Activated T-helper 1 cell treated with Interleukin-2 at 50 U/mL for 16 hours (primary cell): Measurements from ENCODE around the gene PIGZ.
"Not testable (repeated sequence)": the region's sequence is repeated elsewhere in the genome, so short reads cannot be mapped to it uniquely, and the experiment has no call there.

ENCODE experiments used
- DNase-seq: peaks from one replicate; pipeline ENCODE4 v3.0.0-alpha.2; 2020; ENCODE audit warnings: low read depth

The PIGZ gene

GRCh38 chr3:196948442-196949284, 20.0 kb downstream of the PIGZ start:
- DNase-seq, result no peak

GRCh38 chr3:196947860-196948441, 20.7 kb downstream of the PIGZ start:
- no peak for DNase-seq

DNA sequence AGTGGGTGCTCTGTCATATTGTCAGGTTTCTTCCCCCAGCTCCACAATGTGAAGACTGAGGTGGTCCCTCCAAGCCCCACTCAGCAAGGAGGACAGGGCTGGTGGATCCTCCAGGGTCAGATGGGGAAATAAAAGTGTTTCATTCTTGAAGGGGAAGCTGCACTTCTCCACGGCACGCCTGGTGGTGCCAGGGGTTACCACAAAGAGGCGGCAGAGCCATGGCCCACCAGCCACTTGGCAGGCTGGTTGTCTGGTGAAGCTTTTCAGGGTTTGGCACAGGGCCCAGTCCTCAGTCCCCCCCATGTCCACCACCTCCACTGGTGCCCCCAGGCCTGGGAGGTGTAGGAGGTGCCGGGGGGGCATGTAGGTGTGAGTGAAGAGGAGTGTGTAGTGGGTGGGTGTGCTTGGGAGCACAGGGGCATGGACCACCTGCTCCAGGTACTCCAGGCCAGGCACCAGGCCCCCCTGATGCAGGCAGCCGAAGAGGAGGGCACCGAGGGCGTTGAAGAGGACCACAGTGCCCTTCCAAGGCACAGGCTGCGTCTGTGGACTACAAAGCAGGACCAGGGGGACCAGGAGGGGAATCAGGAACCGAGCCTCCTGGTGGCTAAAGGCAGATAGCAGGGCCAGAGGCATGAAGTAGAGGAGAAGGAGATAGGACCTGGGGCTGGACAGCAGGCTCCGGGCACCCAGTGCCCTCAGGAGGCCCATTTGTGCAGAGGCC, 21.3 kb downstream of the PIGZ start:
- DNase-seq, result no peak

DNA sequence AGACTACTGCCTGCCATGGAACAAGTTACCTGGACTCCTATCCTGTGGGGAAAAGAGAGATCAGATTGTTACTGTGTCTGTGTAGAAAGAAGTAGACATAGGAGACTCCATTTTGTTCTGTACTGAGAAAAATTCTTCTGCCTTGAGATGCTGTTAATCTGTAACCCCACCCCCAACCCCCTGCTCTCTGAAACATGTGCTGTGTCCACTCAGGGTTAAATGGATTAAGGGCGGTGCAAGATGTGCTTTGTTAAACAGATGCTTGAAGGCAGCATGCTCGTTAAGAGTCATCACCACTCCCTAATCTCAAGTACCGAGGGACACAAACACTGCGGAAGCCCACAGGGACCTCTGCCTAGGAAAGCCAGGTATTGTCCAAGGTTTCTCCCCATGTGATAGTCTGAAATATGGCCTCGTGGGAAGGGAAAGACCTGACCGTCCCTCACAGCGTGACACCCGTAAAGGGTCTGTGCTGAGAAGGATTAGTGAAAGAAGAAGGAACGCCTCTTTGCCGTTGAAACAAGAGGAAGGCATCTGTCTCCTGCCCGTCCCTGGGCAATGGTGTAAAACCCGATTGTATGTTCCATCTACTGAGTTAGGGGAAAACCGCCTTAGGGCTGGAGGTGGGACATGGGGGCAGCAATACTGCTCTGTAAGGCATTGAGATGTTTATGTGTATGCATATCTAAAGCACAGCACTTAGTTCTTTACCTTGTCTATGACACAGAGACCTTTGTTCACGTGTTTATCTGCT, 24.4 kb downstream of the PIGZ start:
- not testable (repeated sequence) for DNase-seq

DNA sequence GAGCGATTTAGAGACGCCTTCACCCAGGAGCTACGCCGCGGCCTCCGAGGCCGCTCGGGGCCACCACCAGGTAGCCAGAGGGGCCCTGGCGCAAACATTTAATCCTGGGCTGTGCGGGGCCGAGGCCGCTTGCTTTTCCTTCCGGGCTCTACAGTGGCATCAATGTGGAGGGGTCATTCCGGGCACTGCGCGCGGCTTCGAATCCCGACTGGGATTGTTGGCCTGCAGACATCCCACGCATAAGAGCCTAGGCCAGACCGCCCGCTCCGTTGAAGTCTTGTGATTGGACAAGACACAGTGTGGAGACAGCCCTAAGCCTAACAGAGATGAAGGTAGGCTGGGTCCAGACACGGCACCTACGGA, 25.7 kb downstream of the PIGZ start:
- DNase-seq, result peak; percentile 5

DNA sequence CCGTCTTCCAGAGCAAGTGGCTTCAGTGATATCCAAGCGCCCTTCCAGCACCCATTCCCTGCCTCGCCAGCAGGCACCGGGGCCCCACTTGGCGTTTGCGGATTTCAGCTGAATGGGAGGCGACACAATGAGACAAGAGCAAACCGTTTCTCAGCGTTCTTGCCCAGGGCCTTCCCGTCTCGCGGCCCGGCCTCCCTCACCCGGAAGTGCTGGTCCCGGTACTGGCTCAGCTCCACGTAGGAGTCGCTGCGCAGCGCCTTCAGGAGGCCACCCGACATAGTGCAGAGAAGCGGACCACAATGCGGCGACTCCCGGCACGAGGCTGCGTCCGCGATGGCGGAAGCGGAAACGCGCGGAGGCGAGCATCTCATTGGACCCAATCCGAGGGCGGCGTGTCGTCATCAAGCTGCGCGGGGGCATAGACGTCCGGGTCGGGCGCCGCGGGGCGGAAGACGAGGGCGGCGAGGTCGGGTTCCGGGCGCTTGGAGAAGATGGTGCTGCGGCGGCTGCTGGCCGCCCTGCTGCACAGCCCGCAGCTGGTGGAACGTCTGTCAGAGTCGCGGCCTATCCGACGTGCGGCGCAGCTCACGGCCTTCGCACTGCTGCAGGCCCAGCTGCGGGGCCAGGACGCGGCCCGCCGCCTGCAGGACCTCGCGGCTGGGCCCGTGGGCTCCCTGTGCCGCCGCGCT, 26.3 kb downstream of the PIGZ start, which contains the start of gene NCBP2:
Gene NCBP2 (minus strand): TSS at position 303 of the 689 bp plus-strand sequence. CDS start 25 bp downstream, at position 278.
- DNase-seq, result peak; percentile 99

DNA sequence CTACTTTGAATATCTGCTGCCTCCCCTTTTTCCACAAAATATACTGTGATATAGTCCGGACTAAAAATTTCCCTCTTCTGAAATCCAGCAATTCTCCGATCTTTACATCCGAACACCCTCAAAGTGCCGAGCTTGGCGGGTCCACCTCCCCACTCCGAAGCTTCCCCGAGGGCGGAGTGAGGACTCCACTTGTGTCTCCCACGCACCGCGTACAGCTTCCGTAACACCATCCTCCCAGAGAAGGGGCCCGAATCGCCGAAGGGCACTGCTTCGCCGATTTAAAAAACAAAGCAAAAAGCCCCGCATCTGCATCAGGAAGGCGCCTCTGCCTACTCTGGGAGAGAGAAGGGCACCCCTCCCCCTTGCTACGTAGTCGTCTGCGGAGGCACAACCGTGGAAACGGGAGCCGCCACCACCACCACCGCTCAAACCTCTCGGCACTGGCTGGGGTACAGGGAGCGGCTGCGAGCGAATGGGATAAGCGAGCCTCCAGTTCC, 26.9 kb downstream of the PIGZ start:
- DNase-seq, result peak; percentile 25

DNA sequence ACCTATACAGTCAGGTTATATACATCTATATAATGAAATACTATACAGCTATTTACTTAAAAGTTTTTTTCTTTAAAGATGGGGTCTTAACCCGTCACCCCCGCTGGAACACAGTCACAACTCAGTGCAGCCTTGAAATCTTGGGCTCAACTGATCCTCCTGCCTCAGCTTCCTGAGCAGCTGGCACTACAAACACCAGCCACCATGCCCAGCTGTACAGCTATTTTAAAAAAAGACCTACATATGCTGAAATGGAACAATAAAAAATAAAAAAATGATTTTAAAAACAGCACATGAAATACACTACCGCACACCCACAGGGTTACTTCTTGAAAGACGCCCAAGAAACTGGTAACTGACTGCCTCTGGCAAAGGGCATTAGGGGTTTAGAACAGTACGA, 30.1 kb downstream of the PIGZ start:
- no peak for DNase-seq

- DNase-seq, result no peak
Measured at GRCh38 chr3:196938124-196938523, 30.5 kb downstream of the PIGZ start.

DNA sequence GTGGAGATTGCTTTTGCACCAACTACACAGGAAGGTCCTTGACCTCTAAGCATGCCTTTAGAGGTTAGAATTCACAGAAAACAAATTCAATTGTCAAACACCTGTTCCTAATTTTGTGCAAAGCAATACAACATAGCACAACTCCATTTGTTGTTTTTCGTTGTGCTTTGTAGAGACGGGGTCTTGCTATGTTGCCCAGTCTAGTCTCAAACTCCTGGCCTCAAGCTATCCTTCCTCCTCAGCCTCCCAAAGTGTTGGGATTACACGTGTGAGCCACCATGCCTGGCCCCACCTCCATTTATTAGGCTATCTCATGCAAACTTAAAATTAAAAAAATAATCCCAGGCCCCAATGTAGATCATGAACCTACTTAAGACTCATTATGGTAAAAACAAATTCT, 32.3 kb downstream of the PIGZ start:
- no peak for DNase-seq

GRCh38 chr3:196932600-196932999, 36.0 kb downstream of the PIGZ start:
- no peak for DNase-seq

- DNase-seq, result no peak
Measured at GRCh38 chr3:196931828-196932587, 36.6 kb downstream of the PIGZ start.

GRCh38 chr3:196931157-196931556, 37.5 kb downstream of the PIGZ start:
- no peak for DNase-seq

DNA sequence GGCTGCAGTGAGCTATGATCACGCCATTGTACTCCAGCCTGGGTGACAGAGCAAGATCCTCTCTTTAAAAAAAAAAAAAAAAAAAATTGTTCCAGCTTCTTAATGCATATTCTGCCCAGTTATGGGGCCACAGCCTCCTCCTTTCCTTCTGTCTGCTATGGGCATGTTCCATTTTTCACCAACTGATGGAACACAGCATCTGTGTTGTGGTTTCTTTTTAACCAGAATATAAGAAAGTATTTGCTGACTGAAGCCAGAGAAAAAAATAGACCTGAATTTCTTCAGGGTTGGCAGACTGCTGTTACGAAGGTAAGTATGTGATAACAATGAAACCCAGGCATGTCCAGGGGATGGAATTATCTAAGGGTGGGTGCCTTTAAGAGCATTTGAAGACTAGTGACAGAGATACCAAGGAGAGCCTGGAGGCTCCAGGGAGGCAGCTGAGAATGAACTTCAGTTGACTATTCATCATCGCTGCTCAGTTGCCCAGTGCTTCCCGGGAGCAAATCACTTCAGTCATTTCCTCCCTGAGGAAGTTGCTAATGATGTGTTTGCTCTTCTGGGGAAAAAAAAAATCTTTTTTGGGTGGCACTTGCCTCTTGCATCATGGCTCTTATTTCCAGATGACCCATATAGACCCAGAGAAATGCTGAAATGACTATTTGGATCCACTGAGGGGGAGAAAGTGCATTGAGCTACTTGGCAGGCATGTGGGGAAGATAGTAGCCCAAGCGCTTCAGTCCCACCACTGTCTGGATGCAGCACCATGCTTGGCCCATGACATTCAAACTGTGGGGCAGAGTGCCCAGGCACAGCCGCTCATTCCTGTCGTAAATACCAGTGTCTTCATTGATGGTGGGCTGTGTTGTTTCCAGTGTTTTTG, 40.8 kb downstream of the PIGZ start:
- no peak for DNase-seq

DNA sequence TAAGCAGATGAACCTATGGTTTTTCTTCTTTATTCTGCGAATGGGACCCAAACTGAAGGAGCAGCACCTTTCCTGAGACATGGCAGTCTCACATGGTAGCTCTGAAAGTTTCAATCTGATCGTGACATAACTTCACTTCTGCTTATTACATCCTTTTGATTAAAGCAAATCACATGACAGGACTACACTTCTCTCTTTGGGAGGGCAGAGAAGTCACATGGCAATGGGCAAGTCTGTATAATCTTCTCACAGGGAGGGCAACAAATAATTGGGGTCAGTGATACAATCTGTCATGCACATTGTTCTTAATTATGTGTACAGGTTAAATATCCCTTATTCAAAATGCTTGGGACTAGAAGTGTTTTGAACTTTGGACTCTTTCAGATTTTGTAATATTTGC, 47.9 kb downstream of the PIGZ start:
- DNase-seq, result no peak

DNA sequence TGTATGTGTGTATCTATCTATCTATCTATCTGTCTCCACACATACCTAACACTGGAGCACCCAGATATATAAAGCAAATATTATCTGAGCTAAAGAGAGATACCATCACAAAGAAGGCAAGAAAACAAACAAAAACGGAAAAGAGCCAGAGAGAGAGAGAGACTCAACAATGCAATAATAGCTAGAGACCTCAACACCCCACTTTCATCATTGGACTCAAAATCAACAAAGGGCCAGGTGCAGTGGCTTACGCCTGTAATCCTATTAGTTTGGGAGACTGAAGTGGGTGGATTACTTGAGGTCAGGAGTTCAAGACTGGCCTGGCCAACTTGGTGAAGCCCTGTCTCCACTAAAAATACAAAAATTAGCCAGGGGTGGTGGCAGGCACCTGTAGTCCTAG, 49.7 kb downstream of the PIGZ start:
- DNase-seq, result no peak

DNA sequence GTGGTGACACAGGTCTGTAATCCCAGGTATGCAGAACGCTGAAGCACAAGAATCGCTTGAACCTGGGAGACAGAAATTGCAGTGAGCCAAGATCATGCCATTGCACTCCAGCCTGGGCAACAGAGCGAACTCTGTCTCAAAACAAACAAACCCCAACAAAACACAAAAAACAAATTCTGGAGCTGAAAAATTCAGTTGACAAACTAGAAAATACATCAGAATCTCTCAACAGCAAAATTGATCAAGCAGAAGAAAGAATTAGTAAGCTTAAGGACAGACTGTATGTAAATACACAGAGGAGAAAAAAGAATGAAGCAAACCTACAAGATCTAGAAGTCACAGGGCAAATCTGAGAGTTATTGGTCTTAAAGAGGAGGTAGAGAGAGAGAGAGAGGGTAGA, 51.6 kb downstream of the PIGZ start:
- no peak for DNase-seq

DNA sequence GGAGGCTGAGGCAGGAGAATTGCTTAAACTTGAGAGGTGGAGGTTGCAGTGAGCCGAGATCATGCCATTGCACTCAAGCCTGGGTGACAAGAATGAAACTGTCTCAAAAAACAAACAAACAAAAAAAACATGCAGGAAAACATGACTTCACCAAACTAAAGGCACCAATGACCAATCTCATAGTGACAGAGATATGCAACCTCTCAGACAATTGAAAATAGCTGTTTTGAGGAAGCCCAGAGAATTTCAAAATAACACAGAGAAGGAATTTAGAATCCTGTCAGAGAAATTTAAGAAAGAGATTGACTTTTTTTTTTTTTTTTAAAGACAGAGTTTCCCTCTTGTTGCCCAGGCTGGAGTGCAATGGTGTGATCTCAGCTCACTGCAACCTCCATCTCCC, 52.4 kb downstream of the PIGZ start:
- DNase-seq, result no peak

DNA sequence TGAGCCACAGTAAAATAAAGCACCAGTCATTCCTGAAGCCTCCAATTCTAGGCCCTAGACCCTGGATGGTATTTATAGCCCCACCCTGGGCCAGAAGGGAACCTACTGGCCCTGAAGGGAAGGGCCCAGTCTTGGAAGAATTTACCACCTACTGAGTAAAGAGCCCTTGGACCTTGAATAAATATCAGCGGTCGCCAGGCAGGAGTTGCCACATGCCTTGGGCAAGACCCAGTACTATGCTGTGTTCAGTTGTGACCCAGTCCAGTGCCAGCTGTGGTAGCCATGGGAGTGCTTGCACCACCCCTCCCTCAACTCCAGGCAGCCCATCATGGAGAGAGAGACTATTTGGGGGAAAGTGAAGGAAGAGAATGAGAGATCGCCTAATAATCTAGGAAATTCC, 53.3 kb downstream of the PIGZ start:
- DNase-seq, result no peak

DNA sequence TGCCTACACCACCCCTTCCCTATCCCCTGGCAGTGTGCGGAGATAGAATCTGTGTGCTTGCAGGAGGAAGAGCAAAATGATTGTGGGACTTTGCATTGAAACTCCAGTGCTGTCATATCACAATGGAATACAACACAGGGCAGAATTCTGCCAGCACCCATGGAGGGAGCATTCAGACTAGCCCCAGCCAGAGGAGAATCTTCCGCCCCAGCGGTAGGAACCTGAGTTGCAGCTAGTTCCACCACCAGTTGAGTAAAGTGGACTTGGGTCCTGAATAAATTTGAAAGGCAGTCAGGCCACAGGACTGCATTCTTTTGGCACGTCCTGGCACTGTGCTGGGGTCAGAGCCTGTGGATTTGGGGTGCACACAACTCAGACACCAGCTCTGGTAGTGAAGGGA, 53.8 kb downstream of the PIGZ start:
- DNase-seq, result no peak
